Fibroblast of villous mesenchyme (primary cell): ENCODE data around the gene ANKZF1. TPM values are rescaled to one million over a fixed set of nuclear protein-coding genes. Genes with fewer than 3 reads are reported as not detected.

Source experiments
- DNase-seq: peaks from one replicate; pipeline ENCODE4 v3.0.0-alpha.2; 2010; ENCODE audit warnings: low read depth
- H3K4me3 ChIP-seq: 2 replicates; pipeline ENCODE4 v1.5.1; 2011; ENCODE audit warnings: low read depth, mild to moderate bottlenecking, low read length
- total RNA-seq: library from RNA; depleted of rRNA; stranded (reverse); fragments of >200 nt; gene quantifications from 2 replicates; pipeline ENCODE4 v1.2.3, GENCODE V29; 2012
- TF ChIP-seq, protein P1 (sequence below): IDR thresholded peaks from 2 replicates; pipeline ENCODE4 v1.5.1; 2012; ENCODE audit warnings: low read depth, mild to moderate bottlenecking, low read length; ENCODE audit not compliant: insufficient read depth

The ANKZF1 gene
- total RNA-seq, 1 donor = 22.0 TPM

GRCh38 chr2:219205165-219205538, 24.5 kb upstream of the ANKZF1 start:
- H3K4me3 ChIP-seq = no peak overlapping the region
- DNase-seq = no peak
- TF ChIP-seq, protein P1, sequence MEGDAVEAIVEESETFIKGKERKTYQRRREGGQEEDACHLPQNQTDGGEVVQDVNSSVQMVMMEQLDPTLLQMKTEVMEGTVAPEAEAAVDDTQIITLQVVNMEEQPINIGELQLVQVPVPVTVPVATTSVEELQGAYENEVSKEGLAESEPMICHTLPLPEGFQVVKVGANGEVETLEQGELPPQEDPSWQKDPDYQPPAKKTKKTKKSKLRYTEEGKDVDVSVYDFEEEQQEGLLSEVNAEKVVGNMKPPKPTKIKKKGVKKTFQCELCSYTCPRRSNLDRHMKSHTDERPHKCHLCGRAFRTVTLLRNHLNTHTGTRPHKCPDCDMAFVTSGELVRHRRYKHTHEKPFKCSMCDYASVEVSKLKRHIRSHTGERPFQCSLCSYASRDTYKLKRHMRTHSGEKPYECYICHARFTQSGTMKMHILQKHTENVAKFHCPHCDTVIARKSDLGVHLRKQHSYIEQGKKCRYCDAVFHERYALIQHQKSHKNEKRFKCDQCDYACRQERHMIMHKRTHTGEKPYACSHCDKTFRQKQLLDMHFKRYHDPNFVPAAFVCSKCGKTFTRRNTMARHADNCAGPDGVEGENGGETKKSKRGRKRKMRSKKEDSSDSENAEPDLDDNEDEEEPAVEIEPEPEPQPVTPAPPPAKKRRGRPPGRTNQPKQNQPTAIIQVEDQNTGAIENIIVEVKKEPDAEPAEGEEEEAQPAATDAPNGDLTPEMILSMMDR = no peak

DNA sequence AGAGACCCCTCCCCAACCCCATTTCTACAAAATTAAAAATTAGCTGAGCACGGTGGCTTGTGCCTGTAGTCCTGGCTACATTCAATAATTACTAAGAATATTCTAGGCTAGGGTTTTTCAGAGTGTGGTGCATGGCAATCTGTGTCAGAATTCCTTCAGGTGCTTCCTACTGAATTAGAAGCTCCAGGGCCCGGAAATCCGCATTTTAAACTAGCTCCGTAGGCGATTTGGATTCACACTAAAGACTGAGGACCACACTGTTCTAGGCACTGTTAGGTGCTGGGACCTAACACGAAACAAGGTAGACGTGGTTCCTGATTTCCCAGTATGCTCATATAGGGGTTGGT, 23.7 kb upstream of the ANKZF1 start:
- TF ChIP-seq, protein P1 = no peak
- H3K4me3 ChIP-seq = peak overlapping the region; percentile 78
- no peak for DNase-seq

- TF ChIP-seq, protein P1 = no peak
- DNase-seq = peak; percentile 93
- peak within 1 kb of the TSS; percentile 79 for H3K4me3 ChIP-seq
These were observed 23.1 kb upstream of the ANKZF1 start, which contains the start of gene ZFAND2B for GRCh38 chr2:219206328-219207133. ZFAND2B (plus strand) TSS chr2:219206782; CDS start chr2:219206988, 206 bp downstream.

- no peak for DNase-seq
- TF ChIP-seq, protein P1 = no peak
These were observed 22.3 kb upstream of the ANKZF1 start for GRCh38 chr2:219207134-219207883.

DNA sequence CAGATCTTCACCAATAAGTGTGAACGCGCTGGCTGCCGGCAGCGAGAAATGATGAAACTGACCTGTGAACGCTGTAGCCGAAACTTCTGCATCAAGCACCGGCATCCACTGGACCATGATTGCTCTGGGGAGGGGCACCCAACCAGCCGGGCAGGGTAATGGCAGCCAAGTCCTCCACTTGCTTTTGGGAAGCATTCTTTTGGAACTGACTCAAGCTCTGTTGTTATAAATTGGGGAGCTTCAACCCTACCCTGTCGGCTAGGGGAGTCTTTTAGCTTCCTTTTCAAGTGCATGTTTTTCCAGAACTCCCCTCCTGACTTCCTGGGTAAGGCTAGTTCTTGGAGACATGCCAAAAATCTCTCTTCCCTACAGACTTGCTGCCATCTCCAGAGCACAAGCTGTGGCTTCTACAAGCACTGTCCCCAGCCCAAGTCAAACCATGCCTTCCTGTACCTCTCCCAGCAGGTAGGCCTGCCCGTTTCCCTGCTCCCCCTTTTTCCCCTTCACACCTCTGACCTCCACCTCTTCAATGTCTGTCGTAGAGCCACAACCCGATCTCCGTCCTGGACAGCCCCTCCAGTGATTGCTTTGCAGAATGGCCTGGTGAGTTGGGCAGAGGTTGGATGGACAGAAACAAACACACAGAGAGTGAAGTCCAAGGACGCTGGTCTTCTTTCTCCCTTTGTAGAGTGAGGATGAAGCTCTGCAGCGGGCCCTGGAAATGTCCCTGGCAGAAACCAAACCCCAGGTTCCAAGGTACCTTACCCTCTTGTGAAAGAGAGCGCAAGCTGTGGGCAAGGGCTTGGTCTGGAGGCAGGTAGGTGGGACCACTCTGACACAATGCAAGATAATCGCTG, 21.5 kb upstream of the ANKZF1 start:
- TF ChIP-seq, protein P1 = no peak
- peak; percentile 58 for DNase-seq
- H3K4me3 ChIP-seq = peak overlapping the region; percentile 79

More at GRCh38 chr2:219207134-219207883, 22.3 kb upstream of the ANKZF1 start:
- H3K4me3 ChIP-seq = peak overlapping the region; percentile 79
